ENCODE measurements around the gene STKLD1.

The STKLD1 gene

GRCh38 chr9:133405508-133406438 is 29.6 kb downstream of the STKLD1 start:
- DNase-seq (ENCODE audit: low read depth in 1 of 2, low spot score in 1 of 2) = no peak

DNA sequence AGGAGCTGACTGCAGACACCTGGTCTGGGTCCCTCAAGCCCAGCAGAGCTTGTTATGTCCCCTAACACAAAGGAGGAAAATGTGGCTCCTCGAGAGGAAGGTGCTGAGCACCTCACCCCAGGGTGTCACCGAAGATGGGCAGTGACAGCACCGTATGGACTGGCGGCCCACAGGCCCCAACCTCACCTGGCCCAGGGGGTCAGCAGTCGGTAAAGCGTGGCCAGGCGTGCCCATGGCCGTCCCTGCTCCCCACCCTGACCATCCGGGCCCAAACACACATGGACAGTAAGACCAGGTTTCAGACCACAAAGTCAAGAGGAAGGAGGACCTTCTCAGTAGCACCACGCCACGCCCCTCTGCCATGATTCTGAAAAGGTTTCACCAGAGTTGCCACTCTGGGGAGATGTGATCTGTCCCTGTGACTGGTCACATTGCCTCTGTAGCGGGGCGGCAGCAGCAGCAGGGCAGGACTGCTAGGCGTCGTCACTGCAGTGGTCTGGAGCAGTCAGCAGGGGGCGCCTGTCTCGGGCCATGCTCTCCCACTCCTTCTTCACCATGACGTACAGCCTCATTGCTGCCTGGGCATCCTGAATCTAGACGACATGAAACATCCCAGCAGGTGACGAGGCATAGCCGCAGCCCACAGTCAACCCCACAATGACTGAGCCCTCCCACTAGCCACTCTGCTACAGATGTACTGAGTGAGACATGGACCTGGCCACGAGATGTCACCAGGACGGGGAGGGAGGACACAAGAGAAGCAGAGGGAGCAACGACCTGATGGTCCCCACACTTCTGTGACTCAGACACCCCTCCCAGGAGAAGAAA is 30.5 kb downstream of the STKLD1 start:
- peak; percentile 57 to 74 for DNase-seq (ENCODE audit: low read depth in 1 of 2, low spot score in 1 of 2)

GRCh38 chr9:133408042-133408441 is 31.9 kb downstream of the STKLD1 start:
- DNase-seq (ENCODE audit: low read depth in 1 of 2, low spot score in 1 of 2) = no peak

GRCh38 chr9:133415170-133415569 is 39.0 kb downstream of the STKLD1 start:
- no peak for DNase-seq (ENCODE audit: low read depth in 1 of 2, low spot score in 1 of 2)

GRCh38 chr9:133417541-133418461 is 41.6 kb downstream of the STKLD1 start, which contains the start of gene REXO4:
Gene REXO4 (minus strand): TSS chr9:133418010. CDS start chr9:133417844, 166 bp downstream.
- DNase-seq (ENCODE audit: low read depth in 1 of 2, low spot score in 1 of 2) = peak; percentile 68 to 79

DNA sequence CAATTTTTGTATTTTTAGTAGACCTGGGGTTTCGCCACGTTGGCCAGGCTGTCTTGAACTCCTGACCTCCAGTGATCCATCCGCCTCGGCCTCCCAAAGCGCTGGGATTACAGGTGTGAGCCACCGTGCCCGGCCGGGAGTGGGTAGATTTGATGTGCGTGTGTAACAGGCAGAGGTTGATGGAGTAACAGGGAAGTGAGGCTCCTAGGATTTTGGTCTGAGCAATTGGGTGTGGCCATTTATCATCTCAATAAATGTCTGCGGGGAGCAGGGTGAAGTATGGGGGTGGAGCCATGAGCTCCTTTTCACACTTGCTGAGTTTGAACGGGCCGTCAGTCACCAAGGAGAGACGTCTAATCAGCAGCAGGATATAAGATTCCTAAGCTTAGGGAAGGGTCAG is 42.8 kb downstream of the STKLD1 start:
- no peak for DNase-seq (ENCODE audit: low read depth in 1 of 2, low spot score in 1 of 2)

DNA sequence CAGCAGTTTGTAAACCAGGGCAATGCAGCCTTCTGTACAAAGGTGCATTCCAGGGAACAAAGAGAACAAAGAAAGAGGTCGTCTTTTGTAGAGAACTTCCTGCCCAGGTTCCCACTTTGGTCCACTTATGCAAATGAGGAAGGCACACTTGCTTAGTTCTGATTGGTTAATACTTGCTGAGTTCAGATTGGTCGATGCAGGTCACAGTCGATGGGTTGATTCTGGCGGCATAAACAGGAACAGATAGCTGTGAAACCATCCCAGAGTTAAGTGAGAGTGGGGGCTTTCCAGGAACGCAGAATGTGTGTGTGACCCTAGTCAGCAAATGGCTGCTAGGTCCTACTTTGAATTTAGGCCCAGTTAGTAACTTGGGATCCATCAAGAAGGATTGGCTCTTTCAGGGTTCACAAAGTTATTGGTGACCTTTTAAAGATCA is 44.2 kb downstream of the STKLD1 start:
- DNase-seq (ENCODE audit: low read depth in 1 of 2, low spot score in 1 of 2) = no peak

GRCh38 chr9:133421615-133422542 is 45.7 kb downstream of the STKLD1 start, which contains the start of gene ADAMTS13:
Gene ADAMTS13 (plus strand): TSS chr9:133422367. CDS start chr9:133422444, 77 bp downstream.
- DNase-seq (ENCODE audit: low read depth in 1 of 2, low spot score in 1 of 2) = no peak

DNA sequence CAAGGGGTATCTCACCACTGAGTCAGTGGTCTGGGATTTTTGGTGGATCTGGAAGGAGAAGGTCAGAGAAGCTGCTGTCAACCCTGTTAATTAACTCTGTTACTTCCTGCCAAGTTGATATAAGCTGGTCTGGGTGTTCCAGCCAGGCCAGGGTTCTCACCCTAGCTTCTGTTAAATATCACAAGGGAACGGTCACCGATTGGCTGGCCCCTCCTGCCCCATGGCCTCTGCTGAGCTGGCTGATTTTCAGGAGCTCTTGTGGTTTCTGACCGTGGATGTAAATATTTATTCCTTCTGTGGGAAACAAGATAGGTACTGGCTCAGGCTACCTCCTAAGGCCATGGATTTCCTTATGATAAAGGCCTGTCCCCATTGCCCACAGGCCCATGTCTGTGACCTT is 47.0 kb downstream of the STKLD1 start:
- no peak for DNase-seq (ENCODE audit: low read depth in 1 of 2, low spot score in 1 of 2)

DNA sequence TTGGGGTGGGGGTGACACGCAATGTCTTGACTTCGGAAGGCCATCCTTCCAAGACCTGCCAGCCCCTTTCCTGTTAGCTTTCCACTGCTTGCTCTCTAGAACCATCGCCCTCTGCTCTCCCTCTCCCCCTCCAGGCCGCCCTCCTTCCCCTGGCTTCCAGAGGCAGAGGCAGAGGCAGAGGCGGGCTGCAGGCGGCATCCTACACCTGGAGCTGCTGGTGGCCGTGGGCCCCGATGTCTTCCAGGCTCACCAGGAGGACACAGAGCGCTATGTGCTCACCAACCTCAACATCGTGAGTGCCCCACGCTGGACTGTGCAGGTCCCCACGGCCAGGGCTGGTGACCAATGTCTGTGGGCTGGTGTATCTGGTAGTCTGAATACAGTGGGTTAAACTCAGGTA is 48.0 kb downstream of the STKLD1 start:
- no peak for DNase-seq (ENCODE audit: low read depth in 1 of 2, low spot score in 1 of 2)

DNA sequence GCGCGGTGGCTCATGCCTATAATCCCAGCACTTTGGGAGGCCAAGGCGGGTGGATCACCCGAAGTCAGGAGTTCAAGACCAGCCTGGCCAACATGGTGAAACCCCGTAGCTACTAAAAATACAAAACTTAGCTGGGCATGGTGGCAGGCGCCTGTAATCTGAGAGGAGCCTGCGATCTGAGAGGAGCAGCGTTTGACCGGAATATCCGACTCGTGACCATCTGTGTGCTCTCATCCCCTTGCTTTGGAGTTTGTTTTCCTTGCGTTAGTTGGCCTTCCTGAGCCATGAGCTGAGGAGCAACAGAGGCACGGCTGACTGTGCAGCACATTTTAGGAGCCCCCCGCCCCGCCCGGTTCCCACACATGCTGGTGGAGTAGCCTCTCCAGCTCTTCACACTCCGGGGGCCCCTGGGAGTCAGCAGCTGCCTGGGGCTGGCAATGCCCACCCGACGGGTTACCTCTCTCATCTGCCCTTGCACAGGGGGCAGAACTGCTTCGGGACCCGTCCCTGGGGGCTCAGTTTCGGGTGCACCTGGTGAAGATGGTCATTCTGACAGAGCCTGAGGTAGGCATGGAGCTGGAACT is 49.0 kb downstream of the STKLD1 start:
- DNase-seq (ENCODE audit: low read depth in 1 of 2, low spot score in 1 of 2) = no peak

GRCh38 chr9:133426011-133426410 is 49.8 kb downstream of the STKLD1 start:
- DNase-seq (ENCODE audit: low read depth in 1 of 2, low spot score in 1 of 2) = no peak

DNA sequence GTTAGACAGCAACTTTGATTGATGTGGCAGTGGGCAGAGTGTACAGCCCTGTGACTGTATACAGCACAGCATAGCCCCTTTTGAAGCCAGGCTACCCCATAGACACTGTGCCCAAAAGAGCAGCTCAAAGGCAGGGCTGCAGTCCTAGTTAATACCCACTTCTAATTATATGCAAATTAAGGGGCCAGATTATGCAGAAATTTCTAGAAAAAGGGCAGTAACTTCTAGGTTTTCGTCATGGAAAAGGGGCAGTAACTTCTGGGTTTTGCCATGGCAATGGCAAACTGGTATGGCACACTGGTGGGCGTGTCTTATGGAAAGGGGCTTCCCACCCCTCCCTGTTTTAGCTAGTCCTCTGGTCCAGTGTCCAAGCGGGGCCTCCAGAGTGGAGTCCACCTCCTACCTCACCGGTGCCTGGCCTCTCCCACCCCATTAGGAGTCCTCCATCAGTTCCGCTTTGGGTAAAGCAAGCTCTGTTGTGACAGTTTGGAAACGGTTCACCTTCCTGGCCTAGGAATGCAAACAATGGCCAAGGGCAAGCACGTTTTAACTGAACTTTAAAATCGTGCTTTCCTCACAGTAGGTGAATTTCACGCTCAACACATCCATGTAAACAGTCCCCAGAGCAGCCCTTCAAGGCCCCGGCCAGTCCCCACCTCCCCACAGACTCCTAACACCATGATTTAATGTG is 51.6 kb downstream of the STKLD1 start:
- DNase-seq (ENCODE audit: low read depth in 1 of 2, low spot score in 1 of 2) = no peak

- no peak for DNase-seq (ENCODE audit: low read depth in 1 of 2, low spot score in 1 of 2)
Measured at GRCh38 chr9:133428617-133429101, 52.5 kb downstream of the STKLD1 start.

DNA sequence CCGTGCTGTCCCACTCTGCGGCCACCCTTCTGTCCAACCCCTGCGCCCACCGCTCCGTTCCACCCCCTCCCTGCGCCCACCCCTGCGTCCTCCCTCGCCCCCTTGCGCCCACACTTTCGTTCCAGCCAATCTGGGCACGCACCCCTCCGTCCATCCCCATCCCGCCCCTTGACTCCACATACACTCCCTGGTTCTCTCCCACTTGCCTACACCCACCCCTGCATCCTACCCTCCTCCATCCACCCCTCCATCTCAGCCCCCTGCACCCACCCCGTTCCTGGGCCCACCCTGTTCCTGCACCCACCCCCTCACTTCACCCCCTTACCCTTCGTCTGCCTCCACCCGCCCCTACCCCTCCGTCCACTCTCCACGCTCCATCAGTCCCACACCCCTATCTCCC is 53.0 kb downstream of the STKLD1 start:
- DNase-seq (ENCODE audit: low read depth in 1 of 2, low spot score in 1 of 2) = no peak

- DNase-seq (ENCODE audit: low read depth in 1 of 2, low spot score in 1 of 2) = no peak
Measured at GRCh38 chr9:133429641-133430161, 53.5 kb downstream of the STKLD1 start.

DNA sequence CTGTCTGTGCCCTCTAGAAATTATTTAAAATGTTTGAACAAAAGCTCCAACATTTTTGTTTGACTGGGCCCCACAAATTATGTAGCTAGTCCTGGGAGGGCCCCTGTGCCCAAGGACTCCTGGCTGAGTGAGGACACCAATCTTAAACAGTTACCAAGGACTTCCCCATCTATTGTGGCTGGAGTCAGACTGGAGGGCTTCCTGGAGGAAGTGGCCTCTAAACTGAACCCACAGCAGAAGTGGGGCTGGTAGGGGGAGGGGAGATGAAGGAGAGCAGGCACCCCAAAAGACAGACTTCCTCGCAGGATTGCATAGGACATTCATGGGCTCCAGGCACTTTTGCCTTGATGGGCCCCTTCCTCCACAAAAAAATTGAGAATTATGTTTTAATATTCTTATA is 54.1 kb downstream of the STKLD1 start:
- no peak for DNase-seq (ENCODE audit: low read depth in 1 of 2, low spot score in 1 of 2)

DNA sequence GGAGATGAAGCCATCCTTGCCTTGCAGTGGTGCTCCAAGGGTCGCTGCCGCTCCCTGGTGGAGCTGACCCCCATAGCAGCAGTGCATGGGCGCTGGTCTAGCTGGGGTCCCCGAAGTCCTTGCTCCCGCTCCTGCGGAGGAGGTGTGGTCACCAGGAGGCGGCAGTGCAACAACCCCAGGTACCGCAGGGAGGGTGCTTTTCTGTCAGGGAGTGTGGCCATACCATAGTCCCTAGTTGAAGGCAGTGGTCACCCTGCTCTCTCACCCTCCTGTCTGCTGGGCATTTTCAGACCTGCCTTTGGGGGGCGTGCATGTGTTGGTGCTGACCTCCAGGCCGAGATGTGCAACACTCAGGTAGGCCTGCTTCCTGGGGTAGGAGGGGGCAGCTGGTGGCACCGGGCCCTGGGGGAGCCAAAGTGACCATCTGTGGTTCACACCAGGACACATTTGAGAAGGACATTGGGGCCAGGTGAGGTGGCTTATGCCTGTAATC is 57.2 kb downstream of the STKLD1 start:
- DNase-seq (ENCODE audit: low read depth in 1 of 2, low spot score in 1 of 2) = no peak
